NCI-H2107 treated with DMSO at 0.1 percent for 48 hours (cell line): ENCODE data around the gene PTPRK.

ENCODE experiments used
- DNase-seq: peaks from one replicate; lab custom pipeline; 2025; ENCODE audit not compliant: unreplicated experiment; lab: John Stamatoyannopoulos, UW

PTPRK gene

DNA sequence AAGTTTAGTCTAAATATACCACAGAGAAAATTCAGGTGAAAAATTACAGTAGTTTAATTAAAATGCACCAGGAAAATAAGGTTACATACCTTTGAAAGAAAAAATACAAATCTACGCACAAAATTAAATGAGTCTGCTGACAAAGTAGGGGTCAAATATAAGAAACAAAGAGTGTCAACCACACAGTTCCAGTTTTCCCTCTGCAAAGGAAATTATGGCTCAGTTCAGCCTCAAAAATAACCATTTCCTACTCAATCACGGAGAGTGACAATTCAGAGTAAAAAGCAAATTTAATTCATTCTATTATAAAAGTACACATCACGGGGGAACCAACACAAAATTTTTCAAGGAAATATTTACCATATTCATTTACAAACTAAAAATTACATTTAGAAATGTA is 124.8 kb downstream of the PTPRK start:
- DNase-seq: no peak

DNA sequence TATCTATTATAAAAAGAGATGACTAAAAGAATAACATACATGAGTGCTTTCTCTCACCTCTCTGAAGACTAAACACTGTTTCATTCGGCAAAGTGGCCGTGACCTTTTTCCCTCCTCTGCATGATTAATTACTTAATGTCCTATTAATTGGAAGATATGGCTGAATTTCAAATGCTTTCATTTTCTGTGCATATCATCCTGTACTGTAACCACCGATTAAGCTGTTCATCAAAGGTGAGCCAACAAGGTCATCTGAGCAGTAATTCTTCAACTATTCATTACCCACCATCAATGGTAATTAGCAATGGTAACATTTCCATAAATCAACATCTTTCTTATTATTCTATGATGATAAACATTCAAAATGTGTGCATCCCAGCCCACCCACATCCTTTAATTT is 125.2 kb downstream of the PTPRK start:
- DNase-seq: no peak

DNA sequence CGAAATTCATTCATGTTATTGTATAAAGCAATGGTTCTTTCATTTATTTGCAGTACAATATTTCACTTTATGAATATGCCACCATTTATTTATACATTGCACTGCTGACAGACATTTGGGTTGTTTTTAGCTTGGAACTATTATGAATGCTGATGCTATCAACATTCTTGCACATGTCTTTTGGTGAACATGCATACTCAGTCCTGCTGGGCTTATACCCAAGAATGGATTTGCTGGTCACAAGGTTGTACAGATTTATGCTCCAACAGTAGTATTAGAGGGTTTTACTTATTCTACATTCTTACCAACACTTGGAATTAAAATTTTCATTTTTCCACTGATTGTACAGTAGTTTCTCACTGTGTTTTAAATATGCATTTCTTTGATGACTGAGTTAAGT is 126.2 kb downstream of the PTPRK start:
- DNase-seq: no peak

DNA sequence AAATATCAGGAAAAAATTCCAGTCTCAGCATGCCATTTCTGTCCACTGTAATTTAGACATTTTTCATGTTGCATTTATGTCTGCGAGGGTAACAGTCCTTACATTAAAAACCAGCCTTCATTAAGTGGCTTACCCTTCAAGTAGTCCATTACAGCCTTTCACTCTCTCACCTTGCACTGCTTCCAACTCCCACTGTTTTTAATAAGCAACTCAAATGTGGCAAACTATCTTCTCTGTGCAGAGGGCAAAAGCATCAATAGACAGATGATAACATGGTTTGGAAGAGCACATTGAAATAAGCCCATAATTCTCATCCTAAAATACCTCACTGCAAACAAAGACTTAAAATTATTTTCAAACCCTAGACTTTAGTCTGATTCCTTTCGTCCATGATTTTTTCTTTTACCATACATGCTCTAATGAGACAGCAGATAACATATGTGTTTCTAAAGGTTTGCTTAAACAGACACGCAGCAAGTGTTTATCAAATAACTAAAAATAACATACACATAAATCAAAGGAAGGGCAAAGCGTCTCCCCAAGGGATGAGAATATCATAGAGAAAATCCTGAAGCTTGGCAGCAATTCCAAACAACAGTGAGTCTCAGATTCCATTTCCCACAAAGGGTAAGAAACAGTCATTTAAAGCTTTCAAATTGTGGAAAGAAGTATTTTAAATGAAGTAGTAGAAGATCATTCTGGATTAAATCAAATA is 130.4 kb downstream of the PTPRK start:
- DNase-seq: no peak

DNA sequence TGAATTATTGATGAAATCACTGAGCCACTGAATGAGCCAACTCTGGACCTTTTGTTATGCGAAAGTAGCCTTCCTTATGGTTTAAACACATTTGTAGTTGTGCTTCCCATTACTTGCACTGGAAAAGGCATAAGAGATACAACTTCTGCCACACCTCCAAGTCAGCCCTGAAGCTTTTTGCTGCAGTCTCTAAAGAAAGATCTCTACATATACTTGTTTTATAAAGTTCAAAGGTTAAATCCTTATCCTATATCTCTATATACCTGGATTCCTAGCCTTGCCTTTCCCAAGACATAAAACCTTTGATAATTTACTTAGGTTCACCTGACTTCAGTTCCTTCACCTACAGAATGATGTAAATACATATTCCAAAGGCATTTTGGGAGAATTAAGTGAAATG is 132.0 kb downstream of the PTPRK start:
- DNase-seq: no peak

DNA sequence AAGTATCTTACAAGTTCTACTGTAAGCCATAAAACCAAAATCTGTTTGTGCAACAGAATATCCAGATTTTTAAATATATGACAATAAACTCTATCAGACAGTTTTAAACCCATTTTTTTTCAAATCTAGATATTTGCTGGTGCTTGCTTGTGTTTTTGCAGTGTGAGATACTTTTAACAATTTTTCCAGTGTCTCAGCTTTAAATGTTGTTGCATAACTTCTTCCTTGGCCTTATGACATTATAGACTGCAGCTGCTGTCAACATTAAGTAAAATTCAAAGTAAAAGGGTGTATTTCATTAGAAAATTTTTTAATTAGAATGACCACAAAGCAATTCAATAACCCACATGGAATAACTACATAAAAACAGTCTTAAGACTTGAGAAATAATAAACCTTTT is 139.5 kb downstream of the PTPRK start:
- no peak for DNase-seq

DNA sequence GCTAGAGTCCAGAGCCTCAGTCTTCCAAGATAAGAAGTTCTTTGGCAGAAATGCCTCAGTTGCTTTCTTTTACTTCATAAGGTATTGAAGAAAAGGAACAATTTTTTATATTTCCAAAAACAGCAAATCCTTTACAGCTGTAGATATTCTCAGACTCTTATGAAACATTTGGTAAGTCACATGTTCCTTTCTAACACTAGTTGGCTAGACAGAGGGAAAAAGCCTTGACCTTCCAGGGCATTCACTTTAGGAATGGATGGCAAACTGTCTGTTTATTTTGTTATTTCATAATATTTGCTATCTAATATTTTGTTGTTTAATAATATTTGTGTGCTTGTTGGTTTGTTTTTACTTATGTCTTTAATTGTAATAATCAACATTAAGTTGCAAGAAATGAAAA is 140.8 kb downstream of the PTPRK start:
- DNase-seq: no peak

DNA sequence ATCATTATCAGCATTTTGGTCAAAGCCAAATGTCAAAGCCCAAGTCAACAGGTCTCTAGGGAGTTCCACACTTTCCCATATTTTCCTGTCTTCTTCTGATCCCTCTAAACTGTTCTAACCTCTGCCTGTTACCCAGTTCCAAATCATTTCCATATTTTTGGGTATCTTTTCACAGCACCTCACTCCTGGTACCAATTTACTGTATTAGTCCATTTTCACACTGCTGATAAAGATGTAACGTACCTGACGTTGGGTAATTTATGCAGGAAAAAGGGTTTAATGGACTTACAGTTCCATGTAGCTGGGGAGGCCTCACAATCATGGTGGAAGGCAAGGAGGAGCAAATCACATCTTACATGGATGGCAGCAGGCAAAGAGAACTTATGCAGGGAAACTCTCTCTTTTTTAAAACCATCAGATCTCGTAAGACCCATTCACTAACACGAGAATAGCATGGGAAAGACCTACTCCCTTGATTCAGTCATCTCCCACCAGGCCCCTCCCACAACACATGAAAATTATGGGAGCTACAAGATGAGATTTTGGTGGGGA is 143.4 kb downstream of the PTPRK start:
- no peak for DNase-seq

DNA sequence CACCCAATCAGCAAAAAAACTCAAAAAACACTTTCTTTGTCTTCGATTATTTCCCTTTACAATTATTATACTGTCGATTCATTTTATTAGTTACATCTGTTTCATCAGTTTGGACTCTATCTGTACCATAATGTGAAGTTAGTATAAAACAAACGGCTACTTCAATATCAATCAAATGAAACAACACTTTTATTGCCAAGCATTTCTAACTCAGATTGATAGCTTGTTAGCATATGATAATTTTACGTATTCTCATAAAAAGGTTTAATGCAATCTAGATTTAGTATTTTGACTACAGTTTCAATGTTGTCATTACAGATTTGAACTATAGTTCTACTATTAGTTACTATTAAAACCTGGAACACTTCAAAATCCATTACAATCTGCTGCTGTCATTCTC is 149.3 kb downstream of the PTPRK start:
- no peak for DNase-seq

DNA sequence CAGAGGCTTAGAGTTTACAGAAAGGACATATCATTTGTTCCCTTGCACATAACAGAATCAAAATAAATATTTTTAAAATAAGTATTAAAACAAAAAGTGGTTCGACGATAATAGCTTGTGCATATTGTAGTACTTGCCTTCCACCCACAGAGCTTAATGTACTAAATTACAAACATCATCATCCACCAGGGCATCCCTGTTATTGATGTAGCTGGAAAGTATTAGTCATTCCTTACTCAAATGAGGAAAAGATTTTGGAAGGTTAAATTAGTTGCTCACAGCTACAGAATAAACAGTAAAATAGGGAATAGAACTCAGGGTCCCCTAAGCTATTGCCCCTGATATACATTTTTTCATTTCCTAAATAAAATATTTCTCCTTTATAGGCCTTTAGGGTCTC is 150.3 kb downstream of the PTPRK start:
- no peak for DNase-seq

DNA sequence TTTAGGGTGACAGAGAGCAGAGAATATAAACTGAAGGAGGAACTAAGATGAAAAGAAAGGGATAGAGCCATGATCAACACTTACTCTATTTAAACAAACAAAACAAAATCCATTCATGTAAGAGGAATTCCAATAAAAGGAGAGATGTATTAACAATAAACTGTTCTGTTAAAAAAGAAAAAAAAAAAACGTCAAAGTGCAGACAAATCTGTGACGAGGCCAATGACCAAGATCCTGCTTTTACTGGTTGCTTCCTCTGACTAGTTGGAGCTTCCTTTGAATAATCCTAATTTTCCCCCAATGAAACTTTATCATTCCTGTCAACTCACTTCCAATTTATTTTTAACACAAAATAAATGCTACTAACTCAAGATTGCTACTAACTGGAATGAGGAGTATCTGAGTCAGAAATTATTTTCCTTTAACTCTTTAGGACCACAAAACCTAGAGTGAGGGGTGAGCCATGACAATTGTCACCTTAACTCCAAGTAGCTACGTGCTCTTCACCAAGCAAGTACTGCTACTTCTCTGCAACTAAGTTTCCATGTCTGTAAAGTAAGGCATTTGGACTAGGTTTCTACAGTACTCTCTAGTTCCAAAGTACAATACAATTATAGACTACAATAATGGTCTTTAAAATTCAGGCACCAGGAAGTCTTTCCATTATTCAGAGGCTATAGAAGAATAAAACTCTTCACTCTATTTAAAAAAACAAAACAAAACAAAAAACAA is 152.0 kb downstream of the PTPRK start:
- no peak for DNase-seq

DNA sequence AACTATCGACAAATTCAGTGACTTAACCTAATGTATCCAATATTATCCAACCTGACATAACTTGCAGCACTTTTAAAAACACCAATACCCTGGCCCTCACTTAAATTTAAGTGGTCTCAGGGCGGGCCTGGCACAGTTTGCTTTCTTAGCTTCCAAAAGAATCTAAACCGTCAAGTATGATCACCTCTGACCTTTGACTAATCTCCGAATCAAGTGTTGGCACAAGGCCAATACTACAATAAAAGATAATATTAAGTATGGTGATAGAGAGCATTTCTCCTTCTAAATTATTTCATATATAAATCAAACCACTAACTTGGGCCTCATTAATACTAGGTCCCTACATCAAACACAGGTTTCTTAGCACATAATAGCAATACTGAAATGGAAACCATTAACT is 153.0 kb downstream of the PTPRK start:
- DNase-seq: no peak

DNA sequence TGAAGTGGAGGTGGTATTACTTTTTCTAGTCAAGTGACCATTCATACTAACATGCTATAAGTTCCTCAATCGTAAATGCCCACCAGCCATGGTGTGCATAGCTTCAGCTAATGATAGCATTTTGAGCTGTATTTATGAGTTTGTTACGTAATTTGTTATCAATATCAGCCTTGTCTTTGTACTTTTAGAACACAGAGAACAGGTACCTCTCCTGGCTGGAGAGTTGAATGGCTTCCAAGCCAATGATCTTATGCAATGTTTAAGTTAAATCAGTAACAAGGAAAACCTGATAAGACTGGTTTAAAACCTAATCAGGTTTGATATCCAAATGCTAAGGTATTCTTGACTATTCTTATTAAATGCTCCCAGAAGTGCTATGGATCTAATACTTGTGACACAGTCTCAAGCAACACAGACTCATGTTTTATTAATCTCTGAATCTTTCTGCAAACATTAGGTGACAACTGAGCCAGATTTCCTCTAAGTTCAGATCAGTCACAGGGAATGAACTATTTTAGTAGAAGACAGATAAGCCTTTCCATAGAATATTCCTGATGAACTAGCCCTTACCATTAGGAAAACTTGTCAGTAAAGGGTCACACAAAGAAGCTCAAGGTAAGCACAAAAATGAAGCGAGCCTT is 154.8 kb downstream of the PTPRK start:
- no peak for DNase-seq

DNA sequence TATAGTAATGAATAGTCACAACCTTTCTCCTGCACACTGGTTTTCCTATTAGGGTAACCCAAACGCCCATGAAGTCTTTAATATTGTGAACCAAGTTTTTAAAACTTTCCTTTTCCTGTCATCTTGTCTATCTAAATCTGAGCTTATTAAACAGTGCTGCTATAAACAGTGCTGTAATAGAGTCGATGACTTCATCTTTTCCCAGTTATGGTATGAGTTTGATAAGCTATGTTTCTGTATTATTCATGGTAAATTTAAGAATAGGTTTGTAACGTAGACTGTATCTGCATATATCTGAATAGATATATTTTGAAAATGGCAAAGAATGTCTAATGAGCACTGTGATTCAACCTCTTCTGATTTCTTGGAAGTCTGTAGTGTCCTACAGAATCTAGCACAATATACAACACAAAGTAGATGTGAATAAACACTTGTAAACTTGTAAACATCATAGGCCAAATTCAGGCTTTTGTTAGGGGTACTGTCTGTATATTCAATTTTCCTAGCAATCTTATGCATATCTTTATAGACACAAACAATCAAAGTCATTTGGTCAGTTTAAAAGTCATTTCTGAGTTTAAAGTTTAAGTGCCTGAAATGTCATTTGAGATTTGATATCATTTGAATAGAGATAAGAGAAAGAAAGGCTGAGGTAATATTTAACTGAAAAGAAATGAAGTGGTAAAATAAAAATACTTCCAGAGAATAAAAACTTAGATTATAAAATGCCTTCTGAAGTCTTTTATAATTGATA is 155.5 kb downstream of the PTPRK start:
- DNase-seq: no peak

DNA sequence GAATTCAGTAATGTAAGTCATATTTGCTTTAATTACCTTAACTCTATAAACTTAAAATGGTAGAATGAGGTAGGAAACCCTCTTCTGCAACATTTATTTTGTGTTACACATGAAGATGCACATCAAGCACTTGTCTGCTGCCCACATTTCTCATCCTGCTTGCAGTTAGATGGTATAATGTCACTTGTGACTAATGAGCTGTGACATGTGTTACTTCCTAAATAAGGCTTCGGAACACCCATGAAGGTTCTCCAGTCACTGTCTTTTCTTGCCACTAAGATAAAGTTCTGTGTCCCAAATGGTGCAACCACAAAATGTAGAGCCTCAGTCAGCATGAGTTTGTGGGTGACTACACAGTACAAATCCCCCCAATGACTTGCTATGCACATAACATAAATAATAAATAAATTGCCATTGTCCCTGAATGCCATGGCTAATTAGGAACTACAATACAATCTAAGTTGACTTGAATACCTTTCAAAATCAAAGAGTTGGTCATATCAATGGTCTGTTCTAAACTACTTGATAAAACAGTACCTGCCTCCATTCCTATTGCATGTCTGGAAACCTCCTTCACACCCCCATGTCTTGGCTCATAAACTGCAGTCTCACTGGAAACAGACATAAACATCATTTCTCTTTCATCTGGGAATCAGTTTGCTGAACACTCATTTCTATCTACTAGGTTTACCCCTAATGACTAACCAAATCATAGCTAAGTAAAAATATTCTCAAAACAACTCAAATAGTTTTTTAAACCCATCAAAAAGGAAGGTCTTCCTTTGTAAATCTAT is 157.2 kb downstream of the PTPRK start:
- DNase-seq: no peak

DNA sequence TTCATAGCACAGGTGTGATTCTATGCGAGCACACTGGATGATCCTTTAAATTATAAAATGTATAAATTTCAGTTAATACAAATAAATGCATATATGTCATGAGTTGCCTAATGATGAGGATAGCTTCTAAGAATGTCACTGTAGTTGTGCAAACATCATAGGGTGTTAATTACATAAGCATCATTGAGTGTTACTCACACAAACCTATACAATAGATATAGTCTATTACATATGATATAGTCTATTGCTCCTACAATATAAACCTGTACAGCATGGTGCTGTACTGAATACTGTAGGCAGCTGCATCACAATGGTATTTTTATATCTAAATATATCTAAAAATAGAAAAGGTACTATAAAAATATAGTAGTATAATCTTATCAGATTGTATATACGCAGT is 159.0 kb downstream of the PTPRK start:
- no peak for DNase-seq

DNA sequence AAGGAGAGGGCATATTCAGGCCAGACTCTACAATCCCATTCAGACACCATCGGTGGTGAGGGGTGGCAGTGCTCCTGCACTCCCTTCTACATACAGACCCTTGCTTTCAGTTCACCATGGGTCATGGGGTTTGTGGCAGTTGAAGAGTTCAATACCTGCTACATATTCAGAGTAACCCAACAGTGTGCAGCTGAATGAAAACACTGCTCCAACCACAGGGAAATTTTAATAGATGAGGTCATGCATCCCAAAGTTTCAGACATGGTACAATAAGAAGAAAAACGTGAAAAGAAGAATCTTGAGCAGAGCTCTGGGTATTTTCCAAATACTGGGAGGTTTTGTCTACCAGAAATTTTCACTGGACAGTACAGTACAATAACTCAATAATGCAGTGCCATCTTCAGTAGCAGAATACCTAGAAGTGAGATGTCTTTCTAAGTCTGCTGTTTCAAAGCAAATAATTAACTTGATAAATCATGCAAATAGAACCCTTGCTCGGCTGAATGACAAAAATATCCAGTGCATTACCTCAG is 162.1 kb downstream of the PTPRK start:
- DNase-seq: no peak

DNA sequence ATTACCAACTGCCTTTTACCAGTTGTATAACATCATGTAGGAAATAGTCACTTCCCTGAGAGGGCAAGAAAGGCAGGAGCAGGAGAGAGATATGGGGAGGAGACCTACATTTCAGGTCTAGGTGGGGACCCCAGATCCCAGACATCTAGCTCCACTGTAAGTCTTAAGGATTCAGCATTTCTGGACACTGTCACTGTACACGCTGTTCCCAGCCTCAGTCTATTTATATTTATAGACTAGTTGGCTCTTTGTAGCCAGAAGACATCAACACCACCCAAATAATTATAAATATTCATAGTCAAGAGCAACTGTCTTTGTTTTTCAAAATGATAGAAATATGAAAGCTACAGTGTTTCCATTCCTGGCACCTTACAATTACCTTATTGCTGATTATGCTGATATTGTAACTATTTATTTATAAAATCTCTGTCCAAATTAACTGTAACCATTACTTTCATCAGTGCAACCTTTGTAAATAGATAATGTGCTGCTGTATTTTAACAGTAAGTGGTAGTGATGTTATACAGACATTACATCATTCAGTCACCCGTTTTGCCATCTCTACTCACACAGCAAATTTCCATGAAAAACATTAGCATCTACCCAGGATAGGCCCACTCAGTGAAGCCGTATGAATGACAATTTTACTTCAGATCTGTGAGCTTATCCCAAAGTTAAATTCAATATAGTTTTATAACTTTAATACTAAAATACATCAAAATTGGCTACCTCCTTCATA is 162.8 kb downstream of the PTPRK start:
- no peak for DNase-seq

DNA sequence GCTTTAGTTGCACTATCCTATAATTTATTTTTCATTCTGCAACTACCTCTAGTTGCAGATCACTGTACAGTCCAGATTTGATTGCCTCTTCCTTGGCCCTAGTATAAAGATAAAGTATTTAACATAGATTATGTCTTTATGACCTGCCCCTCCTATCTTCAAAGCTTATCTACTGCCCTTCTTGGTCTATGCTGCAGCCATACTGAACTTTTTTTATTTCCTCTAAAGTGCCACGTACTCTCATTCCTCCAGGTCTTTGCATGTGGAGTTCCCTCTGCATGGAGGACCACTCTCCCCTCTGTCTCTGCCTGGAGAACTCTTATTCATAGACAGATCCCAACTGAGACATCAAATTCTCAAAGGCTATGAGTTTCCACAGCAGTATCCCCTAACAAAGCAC is 168.0 kb downstream of the PTPRK start:
- DNase-seq: no peak

DNA sequence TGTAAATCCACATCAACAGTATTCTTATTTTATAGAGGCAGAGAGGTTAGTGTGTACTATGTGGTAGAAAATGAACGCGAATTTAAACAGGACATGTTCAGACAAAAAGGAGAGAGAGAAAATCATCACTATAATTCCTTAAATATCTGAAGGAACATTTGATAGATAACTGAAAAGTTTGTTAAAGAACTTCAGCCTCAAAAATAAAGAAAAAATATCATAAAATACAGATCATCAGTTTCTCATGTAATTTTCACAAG is 169.2 kb downstream of the PTPRK start:
- DNase-seq: no peak
